Measurements from ENCODE around the gene BRIP1. TPM values are rescaled to one million over a fixed set of nuclear protein-coding genes. Genes with fewer than 3 reads are reported as not detected.

Gene BRIP1
- total and polyA plus RNA-seq, 3 donors from 2014 or later = 7.5 to 10.6 (median 10.5) TPM

DNA sequence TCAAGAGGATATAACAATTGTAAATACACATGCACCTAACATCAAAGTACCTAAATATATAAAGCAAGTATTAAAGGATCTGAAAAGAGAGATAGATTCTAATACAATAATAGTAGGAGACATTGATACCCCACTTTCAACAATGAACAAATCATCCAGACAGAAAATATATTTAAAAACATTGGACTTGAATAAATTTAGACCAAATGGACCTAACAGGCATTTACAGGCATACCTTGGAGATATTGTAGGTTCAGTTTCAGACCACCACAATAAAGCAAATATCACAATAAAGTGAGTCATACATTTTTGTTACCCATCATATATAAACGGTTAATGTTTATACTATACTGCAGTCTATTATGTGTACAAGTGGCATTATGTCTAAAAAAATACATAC, 104.0 kb downstream of the BRIP1 start:
- DNase-seq = no peak
- no peaks in the 10 kb centered on the region for H3K36me3 ChIP-seq (ENCODE audit: low read depth, missing control alignments)
- intact Hi-C loops (cut with DNase I; ENCODE audit: low total_unique reads) = no loop called here
- no peak for TF ChIP-seq POLR2A (IDR thresholded peaks at IDR 0.05)
- TF ChIP-seq, protein P1, sequence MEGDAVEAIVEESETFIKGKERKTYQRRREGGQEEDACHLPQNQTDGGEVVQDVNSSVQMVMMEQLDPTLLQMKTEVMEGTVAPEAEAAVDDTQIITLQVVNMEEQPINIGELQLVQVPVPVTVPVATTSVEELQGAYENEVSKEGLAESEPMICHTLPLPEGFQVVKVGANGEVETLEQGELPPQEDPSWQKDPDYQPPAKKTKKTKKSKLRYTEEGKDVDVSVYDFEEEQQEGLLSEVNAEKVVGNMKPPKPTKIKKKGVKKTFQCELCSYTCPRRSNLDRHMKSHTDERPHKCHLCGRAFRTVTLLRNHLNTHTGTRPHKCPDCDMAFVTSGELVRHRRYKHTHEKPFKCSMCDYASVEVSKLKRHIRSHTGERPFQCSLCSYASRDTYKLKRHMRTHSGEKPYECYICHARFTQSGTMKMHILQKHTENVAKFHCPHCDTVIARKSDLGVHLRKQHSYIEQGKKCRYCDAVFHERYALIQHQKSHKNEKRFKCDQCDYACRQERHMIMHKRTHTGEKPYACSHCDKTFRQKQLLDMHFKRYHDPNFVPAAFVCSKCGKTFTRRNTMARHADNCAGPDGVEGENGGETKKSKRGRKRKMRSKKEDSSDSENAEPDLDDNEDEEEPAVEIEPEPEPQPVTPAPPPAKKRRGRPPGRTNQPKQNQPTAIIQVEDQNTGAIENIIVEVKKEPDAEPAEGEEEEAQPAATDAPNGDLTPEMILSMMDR (IDR thresholded peaks at IDR 0.05) = no peak
- H3K4me3 ChIP-seq = no peak overlapping the region
- no peaks in the 10 kb centered on the region for H3K9me3 ChIP-seq
- H3K27me3 ChIP-seq = no peaks in the 10 kb centered on the region
- H3K27ac ChIP-seq = no peak overlapping the region
- H3K4me1 ChIP-seq = no peaks in the 10 kb centered on the region
- 90% methylated on average over 1 of the region's 1 CpG for WGBS, 2 donors

DNA sequence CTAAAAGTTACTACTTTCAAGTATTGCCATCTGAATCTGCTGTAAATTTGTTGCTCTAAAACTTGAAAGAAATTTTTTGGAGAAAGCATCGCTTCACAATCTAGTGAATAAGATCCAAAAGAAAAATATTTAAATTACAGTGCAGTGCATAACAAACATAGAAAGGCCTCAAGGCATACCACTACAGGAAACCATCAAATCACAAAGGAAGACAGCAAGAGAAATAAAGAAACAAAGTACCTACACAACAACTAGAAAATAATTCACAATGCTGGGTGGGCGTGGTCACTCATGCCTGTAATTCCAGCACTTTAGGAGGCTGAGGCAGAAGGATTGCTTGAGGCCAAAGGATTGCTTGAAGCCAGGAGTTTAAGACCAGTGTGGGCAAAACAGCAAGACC, 104.9 kb downstream of the BRIP1 start:
- intact Hi-C loops (cut with DNase I; ENCODE audit: low total_unique reads) = no loop called here

DNA sequence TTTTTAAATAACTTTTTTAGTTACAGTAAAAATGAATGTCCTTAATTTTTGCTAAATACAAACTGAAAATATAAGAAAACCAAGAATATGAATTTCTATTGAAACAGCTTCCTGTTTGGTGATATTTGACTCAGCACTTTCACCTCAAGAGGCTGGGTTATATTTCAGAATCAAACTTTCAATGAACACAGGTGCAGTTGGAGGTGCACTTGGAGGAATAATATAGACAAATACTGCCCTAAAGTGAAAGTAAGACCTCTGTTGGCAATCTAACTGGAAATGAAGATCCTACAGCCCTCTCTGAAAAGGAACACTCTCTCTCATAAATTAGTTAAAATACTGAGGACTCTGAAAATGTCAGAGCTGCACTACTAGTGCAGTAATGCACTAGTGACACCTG, 106.2 kb downstream of the BRIP1 start:
- intact Hi-C loops (cut with DNase I; ENCODE audit: low total_unique reads) = no loop called here
- Histone ChIP-seq H3K4me3 (no peak overlapping the region), H3K27me3 (no peaks in the 10 kb centered on the region), H3K36me3 (ENCODE audit: low read depth, missing control alignments) (no peaks in the 10 kb centered on the region), H3K4me1 (no peaks in the 10 kb centered on the region), H3K27ac (no peak overlapping the region), H3K9me3 (no peaks in the 10 kb centered on the region)
- no peak for TF ChIP-seq POLR2A (IDR thresholded peaks at IDR 0.05)
- TF ChIP-seq, protein P1 (IDR thresholded peaks at IDR 0.05) = no peak
- no peak for DNase-seq

More for the DNA sequence above, 104.9 kb downstream of the BRIP1 start:
- no peak for DNase-seq
- H3K36me3 ChIP-seq (ENCODE audit: low read depth, missing control alignments) = no peaks in the 10 kb centered on the region
- no peaks in the 10 kb centered on the region for H3K9me3 ChIP-seq
- 92 to 97% methylated on average over 2 of the region's 2 CpGs for WGBS, 2 donors
- no peak overlapping the region for H3K27ac ChIP-seq
- TF ChIP-seq, protein P1 (IDR thresholded peaks at IDR 0.05) = no peak
- no peak for TF ChIP-seq POLR2A (IDR thresholded peaks at IDR 0.05)
- no peaks in the 10 kb centered on the region for H3K27me3 ChIP-seq
- H3K4me3 ChIP-seq = no peak overlapping the region
- no peaks in the 10 kb centered on the region for H3K4me1 ChIP-seq

DNA sequence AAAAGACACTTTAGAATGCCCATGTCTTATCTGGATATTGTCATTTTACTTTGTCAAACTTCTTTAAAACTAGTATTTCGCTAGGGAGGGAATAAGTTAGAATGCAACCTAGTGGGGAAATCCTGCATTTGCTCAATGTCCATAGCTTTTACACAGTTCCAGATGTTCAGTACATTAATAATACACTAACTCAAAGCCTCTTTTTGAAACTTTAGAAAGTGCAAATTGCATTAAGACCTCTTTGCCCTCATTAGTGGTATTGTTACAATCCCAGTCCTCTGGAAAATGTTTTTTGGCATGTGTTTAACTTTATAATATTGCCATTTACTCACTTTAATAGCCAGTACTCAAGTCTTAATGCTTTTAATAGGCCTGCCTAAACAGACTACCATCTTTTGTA, 106.8 kb downstream of the BRIP1 start:
- H3K27me3 ChIP-seq = no peaks in the 10 kb centered on the region
- no peak for DNase-seq
- H3K27ac ChIP-seq = no peak overlapping the region
- TF ChIP-seq POLR2A (IDR thresholded peaks at IDR 0.05) = no peak
- TF ChIP-seq, protein P1 (IDR thresholded peaks at IDR 0.05) = no peak
- intact Hi-C loops (cut with DNase I; ENCODE audit: low total_unique reads) = no loop called here
- H3K9me3 ChIP-seq = no peaks in the 10 kb centered on the region
- 93% methylated on average over 1 of the region's 1 CpG for WGBS, 2 donors
- no peaks in the 10 kb centered on the region for H3K36me3 ChIP-seq (ENCODE audit: low read depth, missing control alignments)
- no peaks in the 10 kb centered on the region for H3K4me1 ChIP-seq
- no peak overlapping the region for H3K4me3 ChIP-seq

DNA sequence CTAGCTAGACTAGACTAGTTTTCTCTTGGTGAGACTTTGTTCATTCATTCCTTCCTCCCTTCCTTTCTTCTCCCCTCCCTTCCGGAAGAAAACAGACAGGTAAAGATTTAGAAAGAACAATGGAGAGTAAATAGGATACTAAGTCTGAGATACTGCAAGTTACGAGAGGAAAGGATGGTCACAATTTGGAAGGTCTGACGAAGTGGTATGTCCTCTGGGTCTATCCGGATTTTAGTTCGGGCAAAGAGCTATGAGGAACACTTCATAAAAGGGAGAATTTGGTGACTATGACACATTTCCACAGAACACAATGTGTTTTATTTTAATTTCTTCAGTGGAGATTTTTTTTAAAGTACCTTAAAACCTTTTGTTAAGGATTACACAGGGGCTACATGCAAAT, 107.7 kb downstream of the BRIP1 start:
- no peak overlapping the region for H3K4me3 ChIP-seq
- TF ChIP-seq, protein P1 (IDR thresholded peaks at IDR 0.05) = no peak
- TF ChIP-seq POLR2A (IDR thresholded peaks at IDR 0.05) = no peak
- no peak overlapping the region for H3K27ac ChIP-seq
- H3K27me3 ChIP-seq = no peaks in the 10 kb centered on the region
- no peak for DNase-seq
- no peaks in the 10 kb centered on the region for H3K4me1 ChIP-seq
- H3K9me3 ChIP-seq = no peaks in the 10 kb centered on the region
- WGBS, 2 donors = 88 to 94% methylated on average over 5 of the region's 5 CpGs
- H3K36me3 ChIP-seq (ENCODE audit: low read depth, missing control alignments) = no peaks in the 10 kb centered on the region
- intact Hi-C loops (cut with DNase I; ENCODE audit: low total_unique reads) = no loop called here

All from testis (tissue), 3 donors.